Heart left ventricle (tissue), 16 donors: ENCODE data around the gene LPCAT1. TPM values are rescaled to one million over a fixed set of nuclear protein-coding genes. Genes with fewer than 3 reads are reported as not detected.

Experiments used
- ATAC-seq, 4 donors: fragments of 200-7000 bp; cut with Tn5 transposase; one replicate each; pipeline ENCODE4 v1.9.1; 2020 to 2022; ENCODE audit warnings: moderate library complexity in 4 of 4, mild to moderate bottlenecking in 3 of 4, moderate number of reproducible peaks in 1 of 4
- DNase-seq, 5 donors: peaks; one replicate each; pipeline ENCODE4 v3.0.0-alpha.2; 2020
- H3K27ac ChIP-seq, 12 donors: fragments of 200-600 bp; sonication (generic) in 4 of 12; one replicate each; pipeline versions ENCODE4 v1.5.0 to v1.8.0; 2016 to 2022; ENCODE audit warnings: mild to moderate bottlenecking in 2 of 12
- H3K27me3 ChIP-seq, 9 donors: fragments of 200-600 bp; sonication (generic) in 2 of 9; one replicate each; pipeline versions ENCODE4 v1.5.1 to v1.8.0; 2016 to 2022; ENCODE audit warnings: mild to moderate bottlenecking in 3 of 9
- H3K36me3 ChIP-seq, 9 donors: fragments of 200-600 bp; sonication (generic) in 2 of 9; one replicate each; pipeline versions ENCODE4 v1.5.0 to v1.8.0; 2018 to 2022; ENCODE audit warnings: mild to moderate bottlenecking in 2 of 9
- H3K4me1 ChIP-seq, 12 donors: fragments of 200-600 bp; sonication (generic) in 4 of 12; one replicate each; pipeline versions ENCODE4 v1.5.0 to v1.8.0; 2016 to 2022; ENCODE audit warnings: mild to moderate bottlenecking in 3 of 12
- H3K4me3 ChIP-seq, 12 donors: fragments of 200-600 bp; sonication (generic) in 4 of 12; one replicate each; pipeline versions ENCODE4 v1.5.0 to v1.8.0; 2017 to 2022; ENCODE audit warnings: mild to moderate bottlenecking in 9 of 12, moderate library complexity in 4 of 12
- H3K9me3 ChIP-seq, 12 donors: fragments of 200-600 bp; sonication (generic) in 4 of 12; one replicate each; pipeline versions ENCODE4 v1.5.0 to v1.8.0; 2016 to 2022; ENCODE audit warnings: mild to moderate bottlenecking in 1 of 12
- POLR2A ChIP-seq, 2 donors: fragments of 450-650 bp; IDR thresholded peaks; one replicate each; pipeline ENCODE4 v1.6.1; 2017; ENCODE audit warnings: antibody characterized with exemption in 2 of 2, mild to moderate bottlenecking in 2 of 2, moderate library complexity in 2 of 2
- WGBS, 4 donors: extraction: QIAGEN DNeasy Blood & Tissue Kit in 2 of 4; methylation state at CpG; one replicate each; pipeline versions ENCODE4 v1.1.5 to v1.1.7; 2013 to 2018; 5-methylcytosine and 5-hydroxymethylcytosine counted together
- intact Hi-C, 10 donors: fragments of 100-400 bp; cut with DNase I; formaldehyde crosslinking; loops; one replicate each; pipeline versions ENCODE4 v1.11.1 to v1.14.2; 2022
- polyA plus RNA-seq, 2 donors: library from polyadenylated mRNA; stranded (reverse); fragments of 200-250 nt; gene quantifications; one replicate each; pipeline ENCODE4 v1.2.3, GENCODE V29; 2013
- total RNA-seq, 9 donors: library from RNA; depleted of rRNA in 2 of 9; stranded (reverse); fragments of >200 nt in 2 of 9; fragmentation: NEBNext Ultra II Directional in 3 of 9; extraction: Animal tissue kit (Norgen Biotek cat#: 25700) in 3 of 9; gene quantifications; one replicate each; pipeline versions ENCODE4 v1.1.0 to v1.2.4, GENCODE V29; 2016 to 2023
- TF ChIP-seq, protein P1 (sequence below), 12 donors: fragments of 200-600 bp; sonication (generic) in 4 of 12; IDR thresholded peaks; one replicate each; pipeline versions ENCODE4 v1.5.0 to v1.8.0; 2018 to 2022; ENCODE audit warnings: antibody characterized with exemption in 12 of 12, mild to moderate bottlenecking in 5 of 12
- donor health status: ischemic (EF 13 %, LVEDD 7.1; RV severe dilation, severe dysfunction).
- donor health status: healthy with polysubstance abuse.
- donor health status: DM: no; HTN: yes; CAD: no.
- donor health status: DM: no; HTN: no; CAD: no.
- donor health status: ischemic (EF 25% LVEDD 6.9; RV normal size, moderate dysfunction).
- donor health status: ischemic (EF 25% LVEDD 5.7; RV mildly dilated, moderate dysfunction).
- donor health status: healthy.
- donor health status: DM: yes; HTN: yes; CAD: no.
- donor health status: ischemic (EF 35%, LVEDD 5.7; RV mildly dilated, moderate dysfunction).
- donor health status: nonischemic (EF 11% LVEDD 7.7; RV severe dilation, severe dysfunction).
- donor health status: DM: yes; HTN: yes; CAD: no.
- donor health status: PGD.
- donor health status: ischemic (EF 29% LVEDD 5.4; RV normal size, mild dysfunction).
- donor health status: nonischemic (EF 23%, LVEDD 6.1; RV moderate dilation, normal function).

The LPCAT1 gene
- total and polyA plus RNA-seq, 11 donors, result 8.2 to 30.6 (median 9.9) TPM

DNA sequence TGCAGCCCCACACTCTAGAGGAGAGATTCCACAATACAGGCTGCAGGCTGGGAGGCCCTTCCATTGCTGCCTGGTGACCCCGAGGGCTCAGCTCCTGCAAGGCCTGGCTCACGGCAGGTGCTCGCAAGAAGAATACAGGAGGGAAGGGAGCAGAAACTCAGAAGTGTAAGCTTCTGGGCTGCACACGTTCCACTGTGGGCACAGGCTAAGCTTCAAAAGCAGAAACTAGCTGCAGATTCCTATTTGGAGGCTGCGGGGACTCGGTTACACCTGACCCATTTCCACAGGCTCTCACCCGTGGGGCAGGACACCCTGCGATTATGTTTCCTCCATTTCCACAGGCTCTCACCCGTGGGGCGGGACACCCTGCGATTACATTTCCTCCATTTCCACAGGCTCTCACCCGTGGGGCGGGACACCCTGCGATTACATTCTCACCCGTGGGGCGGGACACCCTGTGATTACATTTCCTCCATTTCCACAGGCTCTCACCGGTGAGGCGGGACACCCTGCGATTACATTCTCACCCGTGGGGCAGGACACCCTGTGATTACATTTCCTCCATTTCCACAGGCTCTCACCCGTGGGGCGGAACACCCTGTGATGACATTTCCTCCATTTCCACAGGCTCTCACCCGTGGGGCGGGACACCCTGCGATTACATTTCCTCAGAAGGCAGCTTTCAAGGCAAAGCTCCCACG is 10.3 kb downstream of the LPCAT1 start:
- H3K36me3 ChIP-seq, result peaks cover 0 to 58% (median 9%) of the 10 kb centered on the region in 9 donors
- H3K4me3 ChIP-seq, result no peak overlapping the region
- H3K4me1 ChIP-seq, result peaks cover 0 to 37% (median 0%) of the 10 kb centered on the region in 12 donors
- ATAC-seq, result no peak
- no peaks in the 10 kb centered on the region for H3K27me3 ChIP-seq
- intact Hi-C loops, result no loop called here
- H3K9me3 ChIP-seq, result no peaks in the 10 kb centered on the region
- DNase-seq, result peak in 3 of 5 donors; percentile 11 to 20 (median 12)
- no peak for TF ChIP-seq POLR2A (IDR thresholded peaks at IDR 0.05)
- TF ChIP-seq, protein P1, sequence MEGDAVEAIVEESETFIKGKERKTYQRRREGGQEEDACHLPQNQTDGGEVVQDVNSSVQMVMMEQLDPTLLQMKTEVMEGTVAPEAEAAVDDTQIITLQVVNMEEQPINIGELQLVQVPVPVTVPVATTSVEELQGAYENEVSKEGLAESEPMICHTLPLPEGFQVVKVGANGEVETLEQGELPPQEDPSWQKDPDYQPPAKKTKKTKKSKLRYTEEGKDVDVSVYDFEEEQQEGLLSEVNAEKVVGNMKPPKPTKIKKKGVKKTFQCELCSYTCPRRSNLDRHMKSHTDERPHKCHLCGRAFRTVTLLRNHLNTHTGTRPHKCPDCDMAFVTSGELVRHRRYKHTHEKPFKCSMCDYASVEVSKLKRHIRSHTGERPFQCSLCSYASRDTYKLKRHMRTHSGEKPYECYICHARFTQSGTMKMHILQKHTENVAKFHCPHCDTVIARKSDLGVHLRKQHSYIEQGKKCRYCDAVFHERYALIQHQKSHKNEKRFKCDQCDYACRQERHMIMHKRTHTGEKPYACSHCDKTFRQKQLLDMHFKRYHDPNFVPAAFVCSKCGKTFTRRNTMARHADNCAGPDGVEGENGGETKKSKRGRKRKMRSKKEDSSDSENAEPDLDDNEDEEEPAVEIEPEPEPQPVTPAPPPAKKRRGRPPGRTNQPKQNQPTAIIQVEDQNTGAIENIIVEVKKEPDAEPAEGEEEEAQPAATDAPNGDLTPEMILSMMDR (IDR thresholded peaks at IDR 0.05), result no peak
- 67 to 76% (median 70%) methylated on average over 26 of the region's 26 CpGs for WGBS, 4 donors
- H3K27ac ChIP-seq, result no peak overlapping the region

- H3K27ac ChIP-seq, result no peak overlapping the region
- no peaks in the 10 kb centered on the region for H3K27me3 ChIP-seq
- WGBS, 4 donors, result 94 to 96% (median 95%) methylated on average over 25 of the region's 25 CpGs
- DNase-seq (peak in 3 of 5 donors; percentile 10 to 46 (median 13)), ATAC-seq (no peak)
- TF ChIP-seq, protein P1 (IDR thresholded peaks at IDR 0.05), result no peak
- TF ChIP-seq POLR2A (IDR thresholded peaks at IDR 0.05), result no peak
- no peak overlapping the region for H3K4me3 ChIP-seq
- H3K36me3 ChIP-seq, result peaks cover 0 to 59% (median 9%) of the 10 kb centered on the region in 9 donors
- H3K4me1 ChIP-seq, result peaks cover 0 to 32% (median 0%) of the 10 kb centered on the region in 12 donors
- H3K9me3 ChIP-seq, result no peaks in the 10 kb centered on the region
- intact Hi-C loops, result no loop called here
Measured at GRCh38 chr5:1512541-1513291, 11.0 kb downstream of the LPCAT1 start.

- no peak overlapping the region for H3K27ac ChIP-seq
- TF ChIP-seq, protein P1 (IDR thresholded peaks at IDR 0.05), result no peak
- TF ChIP-seq POLR2A (IDR thresholded peaks at IDR 0.05), result no peak
- peaks cover 0 to 29% (median 0%) of the 10 kb centered on the region in 12 donors for H3K4me1 ChIP-seq
- intact Hi-C loops, result no loop called here
- WGBS, 4 donors, result 88 to 91% (median 89%) methylated on average over 17 to 21 of the region's 21 CpGs
- no peak overlapping the region for H3K4me3 ChIP-seq
- H3K27me3 ChIP-seq, result no peaks in the 10 kb centered on the region
- DNase-seq (peak; percentile 5 to 55 (median 14)), ATAC-seq (no peak)
- H3K36me3 ChIP-seq, result peaks cover 0 to 52% (median 9%) of the 10 kb centered on the region in 9 donors
- H3K9me3 ChIP-seq, result no peaks in the 10 kb centered on the region
Measured at GRCh38 chr5:1511651-1512540, 11.9 kb downstream of the LPCAT1 start.
